ENCODE data around the gene MIPOL1. TPM values are rescaled to one million over a fixed set of nuclear protein-coding genes. Genes with fewer than 3 reads are reported as not detected.

Gene MIPOL1
- total RNA-seq, 1 donor = 14.7 TPM

DNA sequence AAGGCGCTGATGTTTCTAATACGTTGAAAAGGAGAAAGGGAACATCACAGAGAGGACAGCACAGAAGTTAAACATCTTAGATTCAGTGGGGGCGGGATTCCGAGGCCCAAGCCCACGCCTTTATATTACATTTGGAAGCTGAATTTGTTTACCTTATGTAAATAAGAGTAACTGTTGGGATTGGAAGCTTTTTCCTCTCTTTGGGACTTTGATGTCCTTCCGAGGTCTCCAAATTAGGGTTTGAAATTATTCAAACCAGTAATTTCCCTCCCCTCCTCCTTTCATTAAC is 390.9 kb downstream of the MIPOL1 start:
- DNase-seq (ENCODE audit: low read depth) = no peak
- TF ChIP-seq, protein P1, sequence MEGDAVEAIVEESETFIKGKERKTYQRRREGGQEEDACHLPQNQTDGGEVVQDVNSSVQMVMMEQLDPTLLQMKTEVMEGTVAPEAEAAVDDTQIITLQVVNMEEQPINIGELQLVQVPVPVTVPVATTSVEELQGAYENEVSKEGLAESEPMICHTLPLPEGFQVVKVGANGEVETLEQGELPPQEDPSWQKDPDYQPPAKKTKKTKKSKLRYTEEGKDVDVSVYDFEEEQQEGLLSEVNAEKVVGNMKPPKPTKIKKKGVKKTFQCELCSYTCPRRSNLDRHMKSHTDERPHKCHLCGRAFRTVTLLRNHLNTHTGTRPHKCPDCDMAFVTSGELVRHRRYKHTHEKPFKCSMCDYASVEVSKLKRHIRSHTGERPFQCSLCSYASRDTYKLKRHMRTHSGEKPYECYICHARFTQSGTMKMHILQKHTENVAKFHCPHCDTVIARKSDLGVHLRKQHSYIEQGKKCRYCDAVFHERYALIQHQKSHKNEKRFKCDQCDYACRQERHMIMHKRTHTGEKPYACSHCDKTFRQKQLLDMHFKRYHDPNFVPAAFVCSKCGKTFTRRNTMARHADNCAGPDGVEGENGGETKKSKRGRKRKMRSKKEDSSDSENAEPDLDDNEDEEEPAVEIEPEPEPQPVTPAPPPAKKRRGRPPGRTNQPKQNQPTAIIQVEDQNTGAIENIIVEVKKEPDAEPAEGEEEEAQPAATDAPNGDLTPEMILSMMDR (IDR thresholded peaks at IDR 0.05; ENCODE audit: insufficient read depth, low read depth, low read length) = no peak

DNA sequence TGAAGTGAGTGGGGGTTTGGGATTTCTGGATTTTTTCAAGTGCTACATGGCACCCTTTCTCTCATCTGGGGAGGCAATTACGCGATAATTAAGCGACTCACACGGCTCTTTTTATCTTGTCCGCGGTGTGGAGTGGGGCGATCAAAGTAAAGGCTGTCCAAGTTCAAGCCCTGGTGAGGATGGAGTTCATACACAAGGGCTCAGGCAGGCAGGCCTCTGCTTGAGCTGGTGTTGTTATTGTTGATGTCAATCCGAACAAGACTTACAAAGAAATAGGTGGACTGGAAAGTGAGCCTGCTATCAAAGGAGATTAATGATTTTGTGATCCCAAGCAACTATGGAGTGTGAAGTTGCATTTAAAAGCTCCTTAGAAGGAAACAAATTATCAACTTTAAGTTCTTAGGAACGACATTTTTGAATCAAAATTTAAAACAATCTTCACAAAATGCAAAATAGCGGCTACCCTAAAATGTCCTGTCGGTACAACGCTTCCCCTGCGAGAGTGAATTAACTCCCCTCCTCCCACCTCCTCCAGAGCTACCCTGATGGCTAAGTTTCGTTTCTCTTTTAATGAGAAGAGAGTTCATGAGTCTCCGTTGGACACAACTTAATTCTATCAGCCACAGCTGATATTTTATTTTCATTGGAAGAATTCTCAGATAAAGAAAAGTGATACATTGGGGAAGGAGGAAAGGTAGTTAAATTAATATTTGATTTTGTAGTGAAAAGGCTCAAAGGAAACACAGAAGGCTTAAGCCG is 391.4 kb downstream of the MIPOL1 start:
- no peak for DNase-seq (ENCODE audit: low read depth)
- no peak overlapping the region for H3K4me3 ChIP-seq (ENCODE audit: low read depth, low read length)
- TF ChIP-seq, protein P1 (IDR thresholded peaks at IDR 0.05; ENCODE audit: insufficient read depth, low read depth, low read length) = no peak

More for the DNA sequence above, 390.9 kb downstream of the MIPOL1 start:
- H3K4me3 ChIP-seq (ENCODE audit: low read depth, low read length) = no peak overlapping the region

DNA sequence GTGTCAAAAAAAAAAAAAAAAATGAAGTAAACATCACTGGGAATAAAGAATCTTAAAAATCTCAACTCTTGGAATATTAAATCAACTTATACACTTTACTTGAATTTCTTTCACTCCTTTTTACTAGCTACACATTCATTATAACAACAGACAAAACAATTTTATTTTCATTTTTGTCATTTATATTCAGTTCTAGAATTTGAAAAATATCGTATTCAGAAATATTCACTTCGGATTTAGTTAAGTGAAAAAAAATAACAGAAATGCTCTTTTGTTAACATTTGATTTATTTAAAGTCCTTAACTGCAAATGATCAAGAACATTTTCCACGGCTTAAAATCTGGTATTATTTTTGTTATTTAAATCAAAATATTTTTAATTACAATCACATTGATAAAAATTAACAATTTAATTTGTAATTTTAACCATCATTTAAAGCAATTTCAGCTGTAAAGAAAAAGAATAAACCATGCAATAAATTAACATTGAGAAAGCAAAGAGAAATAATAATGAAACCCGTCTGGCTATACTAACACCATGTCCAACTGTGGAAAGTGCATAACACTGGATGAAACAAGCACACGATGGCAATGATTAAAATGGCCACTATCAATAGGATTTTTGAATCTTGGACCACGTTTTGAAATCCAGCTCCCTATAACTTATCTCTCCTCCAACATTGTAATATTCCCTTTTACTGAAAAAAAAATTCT is 392.1 kb downstream of the MIPOL1 start:
- no peak for DNase-seq (ENCODE audit: low read depth)
- TF ChIP-seq, protein P1 (IDR thresholded peaks at IDR 0.05; ENCODE audit: insufficient read depth, low read depth, low read length) = no peak
- no peak overlapping the region for H3K4me3 ChIP-seq (ENCODE audit: low read depth, low read length)

DNA sequence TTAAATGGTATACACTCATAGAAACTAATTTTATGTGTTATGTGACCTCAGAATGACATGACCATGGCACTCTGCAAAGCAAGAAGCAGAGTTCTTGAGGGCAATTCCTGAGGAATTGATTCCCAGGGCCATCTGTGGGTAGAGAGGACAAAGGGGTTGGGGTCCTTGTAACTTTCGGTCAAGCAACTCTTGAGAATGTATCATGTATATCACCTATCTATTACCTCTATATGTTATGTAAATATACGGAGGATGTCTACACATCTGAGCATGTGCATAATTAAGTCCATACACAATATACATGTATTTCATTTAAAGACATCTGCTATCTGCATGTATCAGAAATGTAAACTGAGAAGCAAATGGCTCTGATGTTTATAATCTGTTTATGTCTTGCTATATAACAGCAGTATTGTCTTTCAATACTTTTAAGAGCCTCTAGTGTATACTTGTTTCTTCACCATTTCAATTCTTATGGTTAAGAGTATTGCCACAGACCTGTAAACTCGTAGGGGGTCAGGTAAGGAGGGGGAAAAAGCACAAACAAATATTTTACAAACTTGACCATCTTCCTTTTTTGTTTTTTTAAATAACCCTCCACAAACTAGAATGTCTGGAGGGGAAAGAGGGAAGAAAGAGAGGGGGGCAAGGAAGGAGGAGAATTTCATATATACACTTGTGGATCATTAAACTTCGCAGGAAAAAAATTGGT is 392.8 kb downstream of the MIPOL1 start:
- DNase-seq (ENCODE audit: low read depth) = no peak

DNA sequence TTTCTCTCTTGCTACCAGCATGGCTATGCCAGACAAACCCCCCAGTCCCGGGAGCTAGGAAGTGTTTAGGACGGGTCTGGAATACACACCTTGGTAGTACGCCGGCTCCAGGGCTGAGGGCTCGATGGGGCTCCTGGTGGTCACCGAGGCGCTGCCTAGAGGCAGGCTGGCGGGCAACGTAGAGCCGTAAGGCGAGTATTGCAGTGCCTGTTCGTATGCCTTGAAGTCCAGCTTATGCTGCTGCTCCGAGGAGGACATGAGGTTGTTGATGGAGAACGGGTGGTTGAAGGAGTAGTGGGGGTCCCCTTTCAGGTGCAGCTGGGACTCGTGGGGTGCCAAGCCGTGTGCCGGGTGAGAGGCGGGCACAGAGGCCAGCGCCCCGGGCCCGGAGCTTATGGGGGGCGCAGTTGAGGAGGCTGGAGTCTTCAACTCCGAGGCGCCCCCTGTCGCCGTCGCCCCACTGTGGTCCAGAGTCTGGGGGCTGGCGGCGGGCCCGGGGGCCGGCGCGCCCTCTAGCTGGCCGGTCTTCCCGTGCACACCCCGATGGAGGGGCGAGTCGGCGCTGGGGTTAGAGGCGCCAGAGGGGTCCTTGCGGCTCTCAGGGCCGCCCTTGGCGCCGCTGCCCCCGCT is 393.7 kb downstream of the MIPOL1 start:
- no peak for DNase-seq (ENCODE audit: low read depth)
- TF ChIP-seq, protein P1 (IDR thresholded peaks at IDR 0.05; ENCODE audit: insufficient read depth, low read depth, low read length) = no peak
- no peak overlapping the region for H3K4me3 ChIP-seq (ENCODE audit: low read depth, low read length)

More for the DNA sequence above, 392.8 kb downstream of the MIPOL1 start:
- TF ChIP-seq, protein P1 (IDR thresholded peaks at IDR 0.05; ENCODE audit: insufficient read depth, low read depth, low read length) = no peak
- H3K4me3 ChIP-seq (ENCODE audit: low read depth, low read length) = no peak overlapping the region

DNA sequence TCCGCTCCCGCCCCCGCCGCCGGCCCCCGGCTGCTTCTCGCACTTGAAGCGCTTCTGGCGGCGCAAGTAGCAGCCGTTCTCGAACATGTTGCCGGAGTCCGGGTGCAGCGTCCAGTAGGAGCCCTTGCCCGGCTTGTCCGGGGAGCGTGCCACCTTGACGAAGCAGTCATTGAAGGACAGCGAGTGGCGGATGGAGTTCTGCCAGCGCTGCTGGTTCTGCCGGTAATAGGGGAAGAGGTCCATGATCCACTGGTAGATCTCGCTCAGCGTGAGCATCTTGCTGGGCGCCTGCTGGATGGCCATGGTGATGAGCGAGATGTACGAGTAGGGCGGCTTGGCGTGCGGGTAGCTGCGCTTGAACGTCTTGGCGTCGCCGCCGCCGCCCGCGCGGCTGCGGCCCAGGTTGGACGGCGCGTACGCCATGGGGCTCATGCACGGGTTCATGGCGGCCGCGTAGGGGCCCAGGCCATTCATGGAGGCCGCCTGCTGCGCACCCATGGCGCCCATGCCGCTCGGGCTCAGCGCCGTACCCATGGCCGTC is 394.3 kb downstream of the MIPOL1 start:
- TF ChIP-seq, protein P1 (IDR thresholded peaks at IDR 0.05; ENCODE audit: insufficient read depth, low read depth, low read length) = no peak
- H3K4me3 ChIP-seq (ENCODE audit: low read depth, low read length) = no peak overlapping the region
- DNase-seq (ENCODE audit: low read depth) = no peak

Data from fibroblast of villous mesenchyme (primary cell).